ENCODE data around the gene MAT2A. TPM values are rescaled to one million over a fixed set of nuclear protein-coding genes. Genes with fewer than 3 reads are reported as not detected.

MAT2A gene
- polyA plus RNA-seq, 1 donor (not counting 4 experiments of a cell fraction or from before 2014, with no cell fraction given), result 353 TPM

GRCh38 chr2:85523903-85524335 lies 15.0 kb upstream of the MAT2A start:
- Histone ChIP-seq H3K4me1 (ENCODE audit: control insufficient read depth, extremely low read depth, insufficient read depth, low read length) (no peaks in the 10 kb centered on the region), H4K20me1 (ENCODE audit: control insufficient read depth, extremely low read depth, insufficient read depth, low read length) (no peaks in the 10 kb centered on the region), H3K9me3 (ENCODE audit: control insufficient read depth, low read depth, low read length) (no peaks in the 10 kb centered on the region), H3K4me3 (ENCODE audit: control insufficient read depth in 2 of 3, extremely low read depth in 1 of 3, insufficient read depth in 2 of 3, low read depth in 1 of 3, low read length in 3 of 3) (no peak overlapping the region), H2AFZ (ENCODE audit: control insufficient read depth, low read length) (no peak overlapping the region), H3K27ac (ENCODE audit: control insufficient read depth, insufficient read depth, low read length) (no peak overlapping the region), H3K9me1 (ENCODE audit: control insufficient read depth, extremely low read depth, insufficient read depth, low read length) (no peaks in the 10 kb centered on the region), H3K36me3 (ENCODE audit: control insufficient read depth in 2 of 2, extremely low read depth in 1 of 2, insufficient read depth in 2 of 2, low read length in 2 of 2) (no peaks in the 10 kb centered on the region), H3K4me2 (ENCODE audit: control insufficient read depth, extremely low read depth, insufficient read depth, low read depth, low read length) (no peak overlapping the region), H3K9ac (ENCODE audit: control insufficient read depth, extremely low read depth, insufficient read depth, low read length) (no peak overlapping the region), H3K79me2 (ENCODE audit: control insufficient read depth, insufficient read depth, low read length) (no peaks in the 10 kb centered on the region), H3K27me3 (ENCODE audit: control insufficient read depth, extremely low read depth, insufficient read depth, low read length) (no peaks in the 10 kb centered on the region)
- dilution Hi-C loops (cut with MboI; ENCODE audit: extremely low pct_ligation_motif_present, low sequenced_read_pairs), result no loop called here
- no peak for TF ChIP-seq EZH2 (IDR thresholded peaks at IDR 0.05; ENCODE audit: low read length)
- no peak for TF ChIP-seq CTCF (optimal IDR thresholded peaks at IDR 0.05 in 1 of 3, IDR thresholded peaks at IDR 0.05 in 1 of 3, conservative IDR thresholded peaks at IDR 0.05 in 1 of 3; ENCODE audit: extremely low read depth in 1 of 3, insufficient read depth in 2 of 3, low read length in 3 of 3)
- FAIRE-seq (no peak), DNase-seq (ENCODE audit: low read depth, low spot score) (no peak)

- FAIRE-seq, result no peak
- H2AFZ ChIP-seq (ENCODE audit: control insufficient read depth, low read length), result no peak overlapping the region
Measured at GRCh38 chr2:85524336-85524908, 14.5 kb upstream of the MAT2A start.

More at GRCh38 chr2:85524336-85524908, 14.5 kb upstream of the MAT2A start:
- TF ChIP-seq CTCF (optimal IDR thresholded peaks at IDR 0.05 in 1 of 3, IDR thresholded peaks at IDR 0.05 in 1 of 3, conservative IDR thresholded peaks at IDR 0.05 in 1 of 3; ENCODE audit: extremely low read depth in 1 of 3, insufficient read depth in 2 of 3, low read length in 3 of 3) (no peak), EZH2 (IDR thresholded peaks at IDR 0.05; ENCODE audit: low read length) (no peak)
- no peaks in the 10 kb centered on the region for H3K36me3 ChIP-seq (ENCODE audit: control insufficient read depth in 2 of 2, extremely low read depth in 1 of 2, insufficient read depth in 2 of 2, low read length in 2 of 2)
- H3K9me3 ChIP-seq (ENCODE audit: control insufficient read depth, low read depth, low read length), result no peaks in the 10 kb centered on the region
- no peaks in the 10 kb centered on the region for H4K20me1 ChIP-seq (ENCODE audit: control insufficient read depth, extremely low read depth, insufficient read depth, low read length)
- dilution Hi-C loops (cut with MboI; ENCODE audit: extremely low pct_ligation_motif_present, low sequenced_read_pairs), result no loop called here
- H3K27me3 ChIP-seq (ENCODE audit: control insufficient read depth, extremely low read depth, insufficient read depth, low read length), result no peaks in the 10 kb centered on the region
- no peaks in the 10 kb centered on the region for H3K9me1 ChIP-seq (ENCODE audit: control insufficient read depth, extremely low read depth, insufficient read depth, low read length)
- H3K4me3 ChIP-seq (ENCODE audit: control insufficient read depth in 2 of 3, extremely low read depth in 1 of 3, insufficient read depth in 2 of 3, low read depth in 1 of 3, low read length in 3 of 3), result no peak overlapping the region
- no peak for DNase-seq (ENCODE audit: low read depth, low spot score)
- H3K27ac ChIP-seq (ENCODE audit: control insufficient read depth, insufficient read depth, low read length), result no peak overlapping the region
- no peak overlapping the region for H3K4me2 ChIP-seq (ENCODE audit: control insufficient read depth, extremely low read depth, insufficient read depth, low read depth, low read length)
- H3K79me2 ChIP-seq (ENCODE audit: control insufficient read depth, insufficient read depth, low read length), result no peaks in the 10 kb centered on the region
- H3K4me1 ChIP-seq (ENCODE audit: control insufficient read depth, extremely low read depth, insufficient read depth, low read length), result no peaks in the 10 kb centered on the region
- no peak overlapping the region for H3K9ac ChIP-seq (ENCODE audit: control insufficient read depth, extremely low read depth, insufficient read depth, low read length)
